Stimulated activated CD4-positive, alpha-beta T cell treated with anti-CD3 and anti-CD28 coated beads, Interleukin-2, amount 100 ng/mL, for 24 hours (primary cell): Measurements from ENCODE around the gene SPTB.

Source experiments
- DNase-seq, 2 donors: peaks; one replicate each; pipeline ENCODE4 v3.0.0-alpha.2; 2020

SPTB gene

DNA sequence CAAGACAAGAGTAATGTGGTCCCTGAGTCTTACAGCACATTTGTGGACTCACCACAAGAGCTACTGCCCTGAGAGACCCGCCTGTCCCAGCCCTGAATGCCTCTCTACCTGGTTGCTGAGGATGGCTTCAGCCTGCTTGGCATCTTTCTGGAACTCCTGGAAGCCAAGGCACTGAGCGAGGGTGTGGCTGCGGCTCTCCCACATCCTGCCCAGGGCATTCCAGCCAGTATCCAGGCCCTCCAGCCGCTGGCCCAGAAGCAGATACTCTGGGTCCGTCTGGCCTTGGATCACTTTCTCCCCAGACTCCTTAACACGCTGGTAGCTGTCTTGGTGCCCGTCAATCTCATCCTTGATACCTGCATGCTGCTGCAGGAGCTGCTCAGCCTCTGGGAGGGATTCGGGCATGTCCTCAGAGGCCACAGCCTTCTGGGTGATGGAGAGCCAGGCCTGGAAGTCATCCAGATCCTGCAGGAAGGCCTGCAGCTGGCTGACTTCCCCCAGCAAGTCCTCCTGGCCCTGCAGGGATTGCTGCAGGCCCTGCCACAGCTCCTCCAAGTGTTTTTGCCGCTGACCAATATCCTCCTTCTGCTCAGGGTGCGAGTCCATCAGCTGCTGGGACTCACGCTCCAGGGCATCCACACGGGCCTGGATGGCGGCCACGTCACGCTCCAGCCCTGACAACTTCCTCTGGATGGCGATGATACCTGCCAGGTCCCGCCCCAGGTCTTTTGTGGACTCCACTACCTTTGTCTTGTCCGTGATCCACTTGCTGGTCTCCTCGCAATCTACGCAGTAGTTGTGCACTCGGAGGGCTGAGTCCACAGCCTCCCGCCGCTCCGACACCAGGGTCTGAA is 93.2 kb downstream of the SPTB start:
- DNase-seq: no peak

DNA sequence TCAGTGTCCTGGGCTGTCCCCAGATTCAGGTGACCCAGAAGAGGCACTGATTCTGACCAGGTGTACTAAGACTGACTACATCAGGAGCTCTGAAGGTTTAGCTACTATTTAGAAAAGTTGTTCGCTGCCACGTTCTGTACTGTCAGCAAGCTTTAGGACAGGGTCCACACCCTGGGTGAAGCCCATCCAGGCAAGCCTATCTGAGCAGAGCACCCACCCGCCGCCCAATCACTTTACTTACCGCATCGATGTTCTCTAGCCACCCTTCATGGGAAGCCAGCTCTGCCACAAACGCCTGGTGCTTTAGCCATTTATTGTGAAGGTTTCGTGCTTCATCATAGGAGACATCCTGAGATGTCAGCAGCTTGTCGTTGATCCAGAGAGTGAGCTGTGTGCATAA is 95.7 kb downstream of the SPTB start:
- no peak for DNase-seq

DNA sequence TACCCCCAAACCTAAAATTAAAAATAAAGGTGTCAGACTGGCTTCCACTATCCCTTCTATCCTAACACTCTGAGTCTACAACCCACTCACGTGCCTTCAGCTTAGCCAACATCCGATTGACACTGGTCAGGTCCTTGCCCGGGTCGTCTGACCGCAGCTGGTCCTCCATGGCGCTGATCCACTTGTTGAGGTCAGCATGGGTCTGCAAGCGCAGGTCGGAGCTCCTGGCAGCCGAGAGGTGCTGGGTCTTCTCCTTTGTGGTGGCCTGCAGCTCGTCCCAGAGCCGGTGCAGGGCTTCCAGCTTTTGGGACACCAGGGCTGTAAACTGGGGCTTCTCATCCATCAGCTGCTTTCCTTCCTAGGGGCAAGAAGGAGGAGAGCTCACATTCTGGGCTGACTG is 97.5 kb downstream of the SPTB start:
- DNase-seq: no peak

DNA sequence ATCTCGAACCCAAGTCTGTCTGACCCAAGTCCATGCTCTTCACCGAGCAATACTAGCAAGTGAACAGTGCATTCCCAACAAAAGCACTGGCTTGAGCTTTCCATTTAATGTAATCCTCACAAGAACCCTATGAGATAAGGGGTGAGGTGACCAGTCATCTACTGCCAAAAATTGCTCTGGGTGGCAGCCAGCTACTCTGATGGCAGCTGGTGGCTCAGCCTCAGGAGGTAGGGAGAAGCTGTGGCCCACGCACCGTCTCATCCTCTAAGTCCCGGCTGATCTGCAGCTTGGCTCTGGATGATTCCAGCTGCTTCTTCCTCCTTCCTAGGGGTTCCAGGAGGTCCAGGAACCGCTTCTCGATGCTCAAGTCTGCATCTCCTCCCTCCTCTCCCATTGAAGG is 100.2 kb downstream of the SPTB start:
- DNase-seq: no peak

DNA sequence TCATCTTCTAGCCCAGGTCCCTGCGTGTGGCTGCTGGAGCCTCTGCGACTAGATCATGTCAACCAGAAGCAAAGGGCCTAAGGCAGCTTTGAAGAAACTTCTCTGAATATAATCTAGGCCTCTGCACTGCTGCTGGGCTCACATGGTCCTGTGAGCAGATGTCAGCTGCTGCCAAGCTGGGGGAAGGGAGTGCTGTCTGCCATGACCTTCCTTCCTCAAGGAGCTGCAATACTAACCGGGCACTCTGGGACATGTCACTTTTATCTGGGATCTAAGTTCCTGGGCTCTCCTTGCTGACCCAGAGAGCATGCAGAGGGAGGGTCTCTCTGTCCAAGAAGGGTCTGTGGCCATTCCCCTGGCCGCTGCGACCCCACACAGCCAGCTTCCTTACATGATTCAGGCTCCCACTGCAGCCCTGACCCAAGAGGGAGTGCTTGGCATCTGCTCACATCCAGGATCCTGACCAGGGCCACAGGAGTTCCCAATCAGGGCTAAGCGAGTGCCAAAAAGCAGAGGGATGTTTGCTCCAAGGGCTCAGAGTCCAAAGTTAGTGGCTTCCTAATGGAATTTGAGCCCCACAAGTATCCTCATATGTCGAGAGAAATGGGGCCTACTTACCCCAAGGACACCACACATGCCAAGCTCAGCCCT is 101.5 kb downstream of the SPTB start:
- no peak for DNase-seq

DNA sequence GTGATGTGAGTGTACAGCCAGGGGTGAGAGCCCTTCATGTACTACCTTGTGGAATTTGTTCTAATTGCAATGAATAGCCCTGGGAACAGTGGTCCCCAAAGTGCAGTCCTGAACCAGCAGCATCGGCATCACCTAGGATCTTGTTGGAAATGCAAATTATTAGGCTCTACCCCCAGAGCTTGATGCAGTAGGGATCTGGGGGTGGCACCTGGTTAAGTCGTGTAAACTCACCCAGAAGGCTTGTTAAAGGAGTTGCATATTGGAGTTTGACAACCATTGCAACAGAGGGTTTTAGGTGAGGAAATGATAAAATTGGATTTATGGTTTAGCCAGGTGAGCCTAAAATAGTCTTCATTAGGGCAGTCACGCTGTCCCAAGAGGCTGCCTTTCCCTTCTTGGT is 102.2 kb downstream of the SPTB start:
- DNase-seq: no peak

DNA sequence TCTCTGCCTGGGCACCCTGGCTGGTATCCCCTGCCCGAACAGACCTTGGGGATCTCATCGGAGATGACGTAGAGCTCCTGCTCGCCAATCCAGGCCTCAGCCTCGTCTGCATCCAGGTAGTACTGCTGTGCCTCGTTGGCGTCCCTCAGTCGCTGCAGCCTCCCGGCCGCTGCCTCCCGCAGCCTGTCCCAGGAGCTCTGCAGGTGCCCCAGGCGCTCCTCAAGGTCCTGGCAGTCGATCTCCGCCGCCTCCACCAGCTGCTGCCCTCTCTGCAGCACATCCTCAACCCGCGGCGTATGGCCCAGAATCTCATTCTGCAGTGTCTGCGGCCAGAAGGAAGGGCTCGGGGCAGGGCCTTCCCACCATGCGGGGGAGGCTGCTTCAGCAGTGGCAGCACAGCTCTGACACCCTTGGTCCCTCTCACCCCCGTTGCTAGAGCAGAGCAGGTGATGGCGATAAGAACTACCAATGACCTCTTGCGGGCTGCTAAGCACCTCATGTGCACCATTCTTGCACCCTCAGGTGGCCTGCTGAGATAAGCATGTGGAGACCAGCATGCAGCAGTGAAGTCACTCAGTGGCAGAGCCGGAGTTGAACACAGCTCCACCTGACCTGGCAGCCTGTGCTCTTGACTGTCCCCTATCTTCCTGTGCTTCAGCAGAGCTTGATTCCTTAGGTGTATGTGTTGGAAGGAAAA is 104.5 kb downstream of the SPTB start:
- no peak for DNase-seq

DNA sequence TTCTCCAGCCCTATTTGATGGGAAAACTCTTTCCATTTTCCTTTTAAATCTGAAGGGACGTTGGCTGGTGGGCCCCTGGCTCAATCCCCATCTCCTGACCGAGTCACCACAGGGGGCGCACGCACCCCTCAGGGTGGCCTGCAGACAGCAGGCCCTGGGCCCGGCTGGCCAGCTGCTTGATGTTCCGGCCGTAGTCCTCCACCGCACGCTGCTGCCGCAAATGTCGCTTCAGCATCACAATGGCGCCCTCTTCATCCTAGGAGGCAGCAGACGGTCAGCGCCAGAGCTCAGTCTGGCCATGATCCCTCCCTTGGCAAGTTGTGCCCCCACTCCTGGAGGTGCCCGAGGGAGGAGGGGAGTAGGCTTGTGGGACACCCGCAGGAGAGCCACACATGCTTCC is 105.4 kb downstream of the SPTB start:
- DNase-seq: no peak

DNA sequence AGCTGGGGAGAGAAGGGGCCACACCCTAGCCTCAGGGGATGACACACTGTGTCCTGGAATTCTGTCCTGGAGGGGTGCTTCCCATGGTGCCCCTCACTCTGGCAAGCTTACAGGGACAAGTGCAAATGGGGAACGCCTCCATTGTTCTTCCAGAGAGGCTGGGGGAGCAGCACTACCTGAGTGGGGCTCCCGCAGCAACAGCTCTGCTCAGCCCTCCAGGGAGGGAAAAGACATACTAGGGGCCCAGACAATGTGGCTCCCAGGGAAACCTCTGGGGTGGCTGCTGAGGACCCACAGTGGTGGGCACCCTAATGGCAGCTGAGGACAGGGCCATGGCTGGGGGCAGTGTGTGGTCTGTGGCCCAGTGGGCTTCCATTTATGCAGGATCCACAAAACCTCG is 106.1 kb downstream of the SPTB start:
- DNase-seq: no peak

DNA sequence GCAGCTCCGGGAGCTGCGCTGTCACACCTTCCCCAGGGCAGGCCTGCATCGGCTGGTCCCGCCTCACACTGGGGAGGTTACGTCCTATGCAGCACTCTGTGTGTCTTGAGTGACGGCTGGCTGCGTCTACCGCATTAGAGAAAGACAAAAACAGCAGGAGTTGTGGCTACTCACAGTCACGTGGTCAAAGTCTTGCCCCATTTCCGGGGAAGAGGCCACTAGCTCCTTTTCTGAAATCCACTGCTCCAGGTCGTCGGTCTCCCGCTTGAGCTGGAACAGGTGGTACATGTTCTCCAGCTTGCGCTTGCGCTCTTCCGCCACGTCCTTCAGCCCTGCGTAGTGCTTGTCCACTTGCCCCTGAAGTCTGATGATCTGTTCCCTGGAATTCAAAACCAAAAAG is 106.7 kb downstream of the SPTB start:
- no peak for DNase-seq

DNA sequence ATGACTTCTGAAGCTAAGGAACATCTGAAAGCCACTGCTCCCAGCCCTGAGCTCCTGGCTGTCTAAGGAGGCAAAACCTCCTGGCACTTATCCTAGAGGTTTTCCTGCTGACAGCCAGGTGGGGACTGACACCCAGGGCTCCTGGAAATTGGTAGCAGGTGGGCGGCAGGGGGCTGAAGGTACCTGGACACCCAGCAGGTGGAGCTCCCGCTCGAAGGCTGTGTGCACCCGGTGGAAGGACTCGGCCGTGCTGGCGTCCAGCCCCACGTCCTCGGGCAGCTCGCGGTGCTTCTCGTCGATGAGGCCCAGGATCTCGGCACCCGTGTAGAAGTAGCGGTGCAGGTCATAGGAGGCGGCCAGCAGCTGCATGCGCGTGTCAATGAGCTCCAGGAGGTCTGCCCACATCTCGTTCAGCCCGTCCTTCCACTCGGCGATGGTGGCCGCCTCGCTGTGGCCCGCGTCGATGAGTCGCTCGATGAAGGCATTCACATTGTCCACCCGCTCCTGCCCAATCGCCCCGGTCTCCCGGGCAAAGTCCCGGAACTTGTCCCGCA is 107.2 kb downstream of the SPTB start:
- no peak for DNase-seq

DNA sequence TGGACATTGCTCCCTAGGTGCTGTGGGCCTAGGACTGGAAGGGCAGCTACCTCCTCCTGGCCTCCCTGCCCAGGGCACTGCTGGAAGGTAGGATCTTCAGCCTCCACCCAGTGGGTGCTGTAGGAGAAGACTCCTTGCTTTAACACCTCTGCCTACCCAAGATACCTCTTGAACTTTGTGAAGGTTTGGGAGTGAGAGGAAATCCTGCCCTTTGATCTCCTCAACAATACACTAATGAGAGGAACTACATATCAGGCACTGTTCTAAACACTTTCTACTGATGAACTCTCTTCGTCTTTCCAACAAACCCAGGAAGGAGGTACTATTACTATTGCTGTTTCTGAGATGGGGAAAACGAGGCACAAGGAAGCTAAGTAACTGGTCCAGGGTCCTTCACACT is 108.5 kb downstream of the SPTB start:
- no peak for DNase-seq

DNA sequence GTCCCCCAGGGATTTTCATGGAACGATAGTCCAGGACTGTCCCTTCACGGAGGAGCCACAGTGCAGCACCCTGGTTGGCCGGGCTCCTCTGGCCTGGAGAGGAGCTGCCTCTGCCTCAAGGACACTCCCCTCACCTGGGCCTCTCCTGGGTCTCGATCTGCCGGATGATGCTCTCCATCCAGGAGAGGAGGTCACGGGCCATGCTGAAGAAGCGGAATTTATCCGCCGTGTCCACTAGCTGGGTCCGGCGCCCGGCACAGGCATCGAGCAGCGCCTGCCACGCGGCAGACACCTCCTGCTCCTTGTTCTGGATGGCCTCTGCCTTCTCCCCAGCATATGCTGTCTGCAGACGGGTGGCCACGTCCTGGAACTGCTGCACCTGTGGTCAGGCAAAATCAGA is 109.0 kb downstream of the SPTB start:
- DNase-seq: no peak

DNA sequence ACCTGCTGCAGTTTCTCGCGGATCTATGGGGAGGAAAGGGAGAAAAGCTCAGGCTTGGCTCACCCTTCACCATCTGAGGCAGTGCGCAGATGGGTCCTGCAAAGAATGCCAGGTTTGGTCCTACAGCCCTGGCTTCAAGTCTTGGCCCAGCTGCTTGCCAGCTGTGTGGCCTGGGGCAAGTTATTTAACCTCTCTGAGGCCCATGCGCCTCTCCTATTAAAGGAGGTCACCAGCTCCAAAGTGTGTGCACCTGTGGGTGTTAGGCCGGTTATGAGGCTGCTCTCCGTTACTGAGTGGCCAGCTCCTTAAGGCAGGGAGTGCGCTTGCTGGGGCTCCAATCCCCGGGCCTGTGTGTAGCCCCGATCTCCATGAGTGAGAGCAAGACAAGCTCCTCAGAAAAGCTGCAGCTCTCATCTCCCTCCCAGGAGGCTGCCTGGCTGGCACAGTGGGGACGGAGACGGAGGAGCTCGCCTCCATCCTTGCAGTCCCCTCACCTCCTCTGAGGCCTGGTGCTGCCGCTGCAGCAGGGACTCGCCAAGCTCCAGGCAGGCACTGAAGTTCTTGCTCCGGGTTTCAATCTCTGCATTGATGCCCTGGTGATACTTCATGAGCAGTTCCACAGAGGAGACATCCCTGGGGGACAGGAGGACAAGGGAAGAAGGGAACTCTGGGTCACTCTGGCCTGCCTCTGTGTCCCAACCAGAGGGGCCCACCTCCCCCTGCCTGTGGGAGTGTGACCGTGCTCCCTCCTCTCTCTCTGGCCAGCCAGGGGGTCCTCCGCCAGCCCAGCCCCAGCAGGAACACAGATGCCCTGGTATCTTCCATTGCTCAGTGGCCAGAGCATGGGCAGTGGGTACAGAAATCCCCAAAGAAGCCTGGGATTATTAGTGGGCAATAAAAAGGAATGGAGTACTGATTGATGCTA is 110.3 kb downstream of the SPTB start:
- DNase-seq: no peak

DNA sequence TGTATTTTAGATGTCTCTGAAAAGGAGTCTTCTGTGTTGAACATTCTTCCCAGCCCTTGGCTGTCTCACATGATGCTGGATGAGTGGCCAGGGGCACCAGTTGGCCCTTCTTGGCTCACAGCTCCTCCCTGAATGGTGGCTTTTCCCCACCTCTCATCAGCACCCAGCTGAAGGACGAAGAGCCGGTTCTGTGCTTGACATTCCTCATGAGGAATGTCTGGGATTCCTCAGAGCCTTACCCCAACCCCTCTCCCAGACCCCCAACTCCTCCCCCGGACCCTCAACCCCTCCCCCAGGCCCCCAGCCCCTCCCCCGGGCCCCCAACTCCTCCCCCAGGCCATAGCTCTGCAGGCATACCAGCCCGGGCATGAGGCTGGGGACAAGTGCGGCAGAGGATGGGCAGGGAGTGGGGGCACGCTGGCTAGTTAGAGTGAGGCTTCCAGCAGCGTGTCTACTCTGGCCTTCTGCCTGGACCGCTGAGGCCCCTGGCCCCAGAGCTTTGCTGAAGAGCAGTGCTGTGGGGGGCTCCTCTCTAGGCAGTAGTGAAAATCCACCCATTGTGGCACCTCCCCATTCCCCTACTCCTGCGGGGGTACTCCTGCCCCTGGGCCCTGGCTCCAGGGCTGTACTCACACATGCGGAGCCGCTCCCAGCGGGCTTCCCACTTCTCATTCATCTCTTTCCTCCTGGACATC is 111.2 kb downstream of the SPTB start:
- no peak for DNase-seq

DNA sequence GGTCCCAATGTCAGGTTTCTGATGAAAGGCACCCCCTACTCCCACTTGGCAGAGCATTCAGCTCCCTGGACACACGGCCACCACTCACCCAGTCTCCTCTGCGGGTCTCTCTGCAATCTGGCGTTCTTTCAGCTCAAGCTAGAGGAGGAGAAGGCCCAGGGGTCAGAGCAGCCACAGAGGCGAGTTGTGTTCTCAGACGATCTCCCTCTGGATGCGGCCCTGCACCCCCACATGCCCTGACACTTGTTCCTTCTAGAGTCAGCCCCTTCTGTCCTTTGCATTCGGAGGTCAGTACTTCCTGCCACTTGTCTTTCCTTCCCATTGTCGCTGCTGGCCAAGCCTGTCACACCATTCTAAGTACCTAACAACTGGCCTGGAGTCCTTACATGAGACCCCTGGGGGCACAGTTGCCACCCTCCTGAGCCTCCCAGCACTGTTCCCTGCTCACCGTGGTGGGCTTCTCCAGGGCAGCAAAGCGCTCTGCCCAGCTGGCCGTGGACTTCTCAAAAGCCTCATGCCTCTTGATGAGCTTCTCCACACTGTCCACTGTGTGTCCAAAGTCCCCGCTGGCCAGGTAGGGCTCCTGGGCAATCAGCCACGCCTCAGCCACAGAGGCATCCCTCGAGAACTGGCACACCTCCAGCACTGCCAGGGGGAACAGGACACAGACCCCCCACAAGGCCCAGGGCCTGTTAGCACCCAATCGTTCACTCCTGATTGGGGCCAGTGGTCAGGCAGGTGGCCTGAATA is 112.3 kb downstream of the SPTB start:
- DNase-seq: no peak

DNA sequence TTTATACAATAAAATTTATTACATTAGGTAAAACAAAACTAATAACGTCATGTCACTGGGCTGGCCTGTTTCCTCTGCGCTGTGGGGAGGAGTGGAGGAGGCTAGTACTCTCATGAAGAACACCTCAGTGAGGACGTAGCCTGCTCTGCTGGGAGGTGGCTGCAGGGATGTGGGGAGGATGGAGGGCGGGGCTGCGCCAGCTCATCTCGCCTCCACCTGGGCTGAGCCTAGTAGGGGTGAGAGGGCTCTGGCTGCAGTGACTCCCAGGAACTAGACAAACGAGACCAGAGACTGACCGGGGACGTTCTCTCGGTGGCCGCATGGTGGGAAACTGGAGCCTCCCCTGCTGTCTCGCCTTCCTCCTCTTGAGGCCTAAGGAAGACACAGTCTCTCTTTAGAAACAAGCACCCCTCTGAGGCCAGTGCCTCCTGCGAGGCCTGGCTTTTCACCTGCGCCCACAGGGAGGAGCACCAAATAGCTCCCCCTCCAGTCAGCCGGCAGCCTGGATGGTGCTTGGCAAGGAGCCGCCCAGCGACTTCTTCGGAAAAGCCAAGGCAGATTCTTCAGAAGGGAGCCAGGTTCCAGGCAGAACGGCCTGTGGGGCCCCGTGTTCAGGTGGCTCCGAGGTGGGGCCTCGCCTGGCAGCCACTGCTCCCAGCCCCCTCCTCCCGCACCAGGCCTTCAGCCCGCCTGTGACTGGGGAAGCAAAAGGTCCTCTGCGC is 113.1 kb downstream of the SPTB start:
- DNase-seq: no peak

DNA sequence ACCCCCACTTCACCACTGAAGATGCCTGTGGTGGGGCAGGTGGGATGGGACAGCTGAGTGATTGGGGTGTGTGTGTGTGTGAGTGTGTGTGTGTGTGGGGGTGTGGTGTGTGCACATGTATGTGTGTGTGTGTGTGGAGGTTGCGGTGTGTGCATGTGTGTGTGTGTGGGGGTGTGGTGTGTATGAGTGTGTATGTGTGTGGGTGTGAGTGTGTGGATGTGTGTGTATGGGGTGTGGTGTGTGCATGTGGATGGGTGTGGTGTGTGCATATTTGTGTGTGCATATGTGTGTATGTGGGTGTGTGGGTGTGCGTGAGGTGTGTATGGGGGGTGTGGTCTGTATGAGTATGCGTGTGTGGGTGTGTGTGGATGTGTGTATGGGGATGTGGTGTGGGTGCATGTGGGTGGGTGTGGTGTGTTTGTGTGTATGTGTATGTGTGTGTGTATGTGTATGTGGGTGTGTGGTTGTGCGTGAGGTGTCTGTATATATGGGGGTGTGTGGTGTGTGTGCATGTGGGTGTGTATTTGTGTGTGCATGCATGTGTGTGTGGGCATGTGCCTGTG is 113.9 kb downstream of the SPTB start:
- DNase-seq: no peak

DNA sequence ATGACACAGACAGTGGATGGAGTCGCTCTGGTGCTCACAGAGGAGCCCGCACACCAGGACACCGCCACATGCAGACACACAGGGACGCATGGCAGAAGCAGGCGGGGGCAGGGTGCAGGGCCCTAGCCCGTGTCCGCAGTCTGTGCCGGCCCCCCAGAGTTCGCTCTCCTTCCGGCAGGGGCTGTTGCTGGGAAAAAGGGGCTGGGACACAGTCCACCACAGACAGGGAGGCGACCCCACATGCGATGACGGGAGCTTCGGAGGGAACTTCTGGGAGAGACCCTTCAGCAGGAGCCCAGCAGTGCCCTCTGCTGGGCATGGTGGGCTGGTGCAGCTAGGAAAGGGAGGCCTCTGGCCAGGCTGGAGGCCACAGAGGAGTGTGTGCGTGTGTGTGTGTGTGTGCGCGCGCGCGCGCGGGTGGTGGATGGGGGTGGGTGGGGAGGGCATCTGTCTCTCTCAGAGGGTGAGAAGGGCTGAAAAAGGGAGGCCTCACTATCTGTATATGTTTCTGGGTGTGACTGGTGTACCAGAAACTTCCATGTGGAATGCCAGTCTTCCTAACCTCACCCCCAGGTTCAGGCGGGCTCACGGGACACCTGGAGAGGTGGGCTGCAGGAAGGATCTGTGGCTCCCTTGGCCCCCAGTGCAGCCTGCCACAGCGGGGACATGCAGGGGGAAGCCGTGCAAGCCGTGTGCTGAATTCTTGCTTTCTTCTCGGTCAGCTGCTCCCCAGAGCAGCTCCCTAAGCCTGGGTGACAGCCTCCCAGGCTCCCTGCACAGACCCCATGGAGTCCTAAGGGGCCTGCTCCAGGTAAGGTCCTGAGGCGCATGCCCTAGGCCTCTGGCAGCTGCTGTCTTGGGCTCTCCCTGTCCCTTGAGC is 114.8 kb downstream of the SPTB start:
- DNase-seq: peak; percentile 71
